Measurements from ENCODE around the gene PSMD10. TPM values are rescaled to one million over a fixed set of nuclear protein-coding genes. Genes with fewer than 3 reads are reported as not detected.

The PSMD10 gene
- polyA plus RNA-seq (2013, experiment 1 of 2; ENCODE audit: insufficient read length) = 46.1 TPM
- 51.1 TPM for polyA plus RNA-seq (2013, experiment 2 of 2; ENCODE audit: insufficient read length)

- peak; percentile 95 for DNase-seq
Measured at GRCh38 chrX:108091264-108091877, at the start of gene PSMD10, which contains the start of gene ATG4A. PSMD10 (minus strand) TSS chrX:108091542; CDS start chrX:108091520, 22 bp downstream. ATG4A (plus strand) TSS chrX:108091778; CDS start chrX:108091827, 49 bp downstream.

- DNase-seq = peak; percentile 1
Measured at GRCh38 chrX:108138814-108139702, 47.7 kb upstream of the PSMD10 start.

GRCh38 chrX:108134724-108135123 is 43.4 kb upstream of the PSMD10 start:
- DNase-seq = no peak

GRCh38 chrX:108132876-108133275 is 41.5 kb upstream of the PSMD10 start:
- no peak for DNase-seq

- DNase-seq = no peak
Measured at GRCh38 chrX:108132034-108132433, 40.7 kb upstream of the PSMD10 start.

GRCh38 chrX:108131471-108131870 is 40.1 kb upstream of the PSMD10 start:
- peak; percentile 6 for DNase-seq

GRCh38 chrX:108130889-108131288 is 39.5 kb upstream of the PSMD10 start:
- DNase-seq = no peak

GRCh38 chrX:108127152-108127551 is 35.8 kb upstream of the PSMD10 start:
- no peak for DNase-seq

- no peak for DNase-seq
Measured at GRCh38 chrX:108126661-108127060, 35.3 kb upstream of the PSMD10 start.

- peak; percentile 1 for DNase-seq
Measured at GRCh38 chrX:108123591-108124366, 32.4 kb upstream of the PSMD10 start.

- peak; percentile 54 for DNase-seq
Measured at GRCh38 chrX:108122748-108123147, 31.4 kb upstream of the PSMD10 start.

GRCh38 chrX:108121291-108121690 is 29.9 kb upstream of the PSMD10 start:
- DNase-seq = no peak

GRCh38 chrX:108117988-108118387 is 26.6 kb upstream of the PSMD10 start:
- DNase-seq = no peak

GRCh38 chrX:108114541-108114940 is 23.2 kb upstream of the PSMD10 start:
- no peak for DNase-seq

GRCh38 chrX:108105473-108105872 is 14.1 kb upstream of the PSMD10 start:
- no peak for DNase-seq

- DNase-seq = no peak
Measured at GRCh38 chrX:108097380-108097779, 6.0 kb upstream of the PSMD10 start.

- DNase-seq = no peak
Measured at GRCh38 chrX:108091878-108092291, 543 bp upstream of the PSMD10 start.

- DNase-seq = peak; percentile 35
Measured at GRCh38 chrX:108090491-108091263, 665 bp downstream of the PSMD10 start.

GRCh38 chrX:108088511-108088910 is 2.8 kb downstream of the PSMD10 start:
- no peak for DNase-seq

- DNase-seq = no peak
Measured at GRCh38 chrX:108087792-108088191, 3.5 kb downstream of the PSMD10 start.

- no peak for DNase-seq
Measured at GRCh38 chrX:108081110-108081509, 10.2 kb downstream of the PSMD10 start.

- no peak for DNase-seq
Measured at GRCh38 chrX:108072746-108073145, 18.6 kb downstream of the PSMD10 start.

All from fibroblast of skin of scalp (primary cell).